ENCODE results near the gene RBL2. TPM values are rescaled to one million over a fixed set of nuclear protein-coding genes. Genes with fewer than 3 reads are reported as not detected.

RBL2 gene
- total RNA-seq, 2 experiments from 2014 or later, result 67.2 to 73.5 TPM

- Mint-ChIP-seq H3K4me1 (ENCODE audit: low read depth) (peaks cover 85% of the 10 kb centered on the region), H3K27me3 (no peaks in the 10 kb centered on the region), H3K9me3 (no peaks in the 10 kb centered on the region), H3K36me3 (ENCODE audit: low read depth) (peaks cover 72% of the 10 kb centered on the region), H3K4me3 (peak overlapping the region; percentile 68), H3K27ac (peak overlapping the region; percentile 72)
- DNase-seq, result no peak
- CTCF ChIA-PET, result interaction anchor here (1.7 kb wide), 1 partner anchor 44 kb away, joined by 5 read pairs; the partner anchor contains the start of gene AKTIP
- no peak for ATAC-seq
- no peak for TF ChIP-seq CTCF (IDR thresholded peaks at IDR 0.05)
- intact Hi-C loops (cut with micrococcal nuclease), result loop anchor here (5.0 kb wide), 1 partner anchor 44 kb away; the partner anchor contains the start of gene AKTIP
- POLR2A ChIA-PET, result interaction anchor here (0.7 to 1.2 kb wide), 3 partner anchors 10 to 24 kb away, joined by 3 to 5 read pairs (median 3); no protein-coding TSS in a partner anchor
These were observed 24.4 kb downstream of the RBL2 start for GRCh38 chr16:53458635-53459034.

- TF ChIP-seq CTCF (IDR thresholded peaks at IDR 0.05), result no peak
- Mint-ChIP-seq H3K9me3 (no peaks in the 10 kb centered on the region), H3K4me1 (ENCODE audit: low read depth) (peaks cover 40% of the 10 kb centered on the region), H3K27me3 (no peaks in the 10 kb centered on the region), H3K4me3 (no peak overlapping the region), H3K36me3 (ENCODE audit: low read depth) (peaks cover 50% of the 10 kb centered on the region), H3K27ac (peak overlapping the region; percentile 76)
- ChIA-PET CTCF (interaction anchor here (1.0 kb wide), 1 partner anchor 33 kb away, joined by 3 read pairs; no protein-coding TSS in a partner anchor), POLR2A (no interaction called here)
- ATAC-seq (no peak), DNase-seq (no peak)
- intact Hi-C loops (cut with micrococcal nuclease), result no loop called here
These were observed 31.5 kb downstream of the RBL2 start for GRCh38 chr16:53465606-53466280.

GRCh38 chr16:53476867-53477266 lies 42.6 kb downstream of the RBL2 start:
- Mint-ChIP-seq H3K4me1 (ENCODE audit: low read depth) (peaks cover 56% of the 10 kb centered on the region), H3K4me3 (peak overlapping the region; percentile 8), H3K27me3 (no peaks in the 10 kb centered on the region), H3K36me3 (ENCODE audit: low read depth) (peaks cover 83% of the 10 kb centered on the region), H3K27ac (peak overlapping the region; percentile 70), H3K9me3 (no peaks in the 10 kb centered on the region)
- no peak for DNase-seq
- TF ChIP-seq CTCF (IDR thresholded peaks at IDR 0.05), result no peak
- intact Hi-C loops (cut with micrococcal nuclease), result no loop called here
- ChIA-PET POLR2A (interaction anchor here (1.2 to 1.9 kb wide), 3 partner anchors 8 to 19 kb away, joined by 3 to 5 read pairs (median 3); no protein-coding TSS in a partner anchor), CTCF (interaction anchor here (1.0 to 1.1 kb wide), 2 partner anchors 18 to 19 kb away, joined by 3 read pairs; no protein-coding TSS in a partner anchor)
- no peak for ATAC-seq

GRCh38 chr16:53478965-53479364 lies 44.7 kb downstream of the RBL2 start:
- Mint-ChIP-seq H3K4me1 (ENCODE audit: low read depth) (peaks cover 56% of the 10 kb centered on the region), H3K9me3 (peaks cover under 1% of the 10 kb centered on the region), H3K27ac (peak overlapping the region; percentile 69), H3K4me3 (no peak overlapping the region), H3K27me3 (no peaks in the 10 kb centered on the region), H3K36me3 (ENCODE audit: low read depth) (peaks cover 80% of the 10 kb centered on the region)
- no peak for DNase-seq
- TF ChIP-seq CTCF (IDR thresholded peaks at IDR 0.05), result no peak
- ATAC-seq, result no peak
- ChIA-PET CTCF (interaction anchor here (1.0 kb wide), 1 partner anchor 16 kb away, joined by 3 read pairs; no protein-coding TSS in a partner anchor), POLR2A (interaction anchor here (1.4 kb wide), 1 partner anchor 16 kb away, joined by 3 read pairs; no protein-coding TSS in a partner anchor)
- intact Hi-C loops (cut with micrococcal nuclease), result no loop called here

GRCh38 chr16:53480394-53480793 lies 46.1 kb downstream of the RBL2 start:
- intact Hi-C loops (cut with micrococcal nuclease), result no loop called here
- Mint-ChIP-seq H3K27me3 (no peaks in the 10 kb centered on the region), H3K9me3 (peaks cover 6% of the 10 kb centered on the region), H3K36me3 (ENCODE audit: low read depth) (peaks cover 86% of the 10 kb centered on the region), H3K27ac (peak overlapping the region; percentile 52), H3K4me1 (ENCODE audit: low read depth) (peaks cover 47% of the 10 kb centered on the region), H3K4me3 (no peak overlapping the region)
- DNase-seq, result no peak
- no peak for TF ChIP-seq CTCF (IDR thresholded peaks at IDR 0.05)
- POLR2A ChIA-PET, result no interaction called here
- ATAC-seq, result no peak
- CTCF ChIA-PET, result interaction anchor here (0.8 to 1.0 kb wide), 3 partner anchors 10 to 36 kb away, joined by 3 read pairs; partner anchors contain the start of gene AKTIP
